SIG-M5 (cell line): ENCODE measurements around the gene CTNNBL1.
"Not testable (repeated sequence)": the region's sequence is repeated elsewhere in the genome, so short reads cannot be mapped to it uniquely, and the experiment has no call there.

ENCODE experiments used
- DNase-seq: peaks from one replicate; lab custom pipeline; 2025; lab: John Stamatoyannopoulos, UW

The CTNNBL1 gene

DNA sequence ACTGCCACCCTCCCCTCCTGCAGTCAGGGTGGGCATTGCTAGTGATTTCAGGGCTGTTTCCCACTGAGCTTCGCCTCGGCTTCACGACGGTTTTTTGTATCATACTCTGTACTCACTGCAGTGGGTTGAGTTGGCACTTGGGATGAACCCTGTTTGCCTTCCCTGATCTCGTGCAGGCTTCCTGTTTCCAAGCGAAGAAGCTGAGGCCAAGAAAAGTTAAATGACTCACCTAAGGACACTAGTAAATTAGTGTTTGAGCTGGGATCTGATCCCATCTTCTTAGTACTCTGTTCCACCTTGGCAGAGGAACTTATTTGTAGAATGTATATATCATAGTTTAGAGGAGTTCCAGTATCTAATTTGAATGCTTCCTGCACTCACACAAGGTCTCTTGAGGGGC, 158.8 kb downstream of the CTNNBL1 start:
- no peak for DNase-seq

DNA sequence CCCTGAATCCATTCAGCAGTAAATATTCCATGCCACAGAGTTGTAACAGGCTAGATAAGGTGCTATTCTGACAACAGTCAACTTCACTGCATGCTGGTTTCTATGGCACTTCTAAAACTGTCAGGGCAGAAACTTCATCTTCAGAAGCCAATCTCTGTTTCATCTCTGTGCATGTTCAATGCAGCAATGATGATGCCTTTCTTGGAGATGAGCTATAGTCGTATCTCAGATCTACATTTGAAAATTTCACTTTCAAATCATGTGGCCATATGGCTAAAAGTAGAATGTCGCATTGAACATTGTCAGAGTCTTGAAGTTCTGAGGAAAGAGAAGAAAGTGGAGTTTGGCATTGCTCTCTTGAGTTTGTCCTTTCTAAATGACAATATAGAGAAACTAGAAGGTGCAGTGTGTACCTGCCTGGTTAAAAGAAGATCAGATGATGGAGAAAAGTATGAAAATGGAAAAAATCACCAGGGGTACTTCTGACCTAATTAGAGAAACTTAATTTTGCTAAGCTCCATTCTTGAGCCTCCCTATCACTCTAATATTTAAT, 160.1 kb downstream of the CTNNBL1 start:
- no peak for DNase-seq

DNA sequence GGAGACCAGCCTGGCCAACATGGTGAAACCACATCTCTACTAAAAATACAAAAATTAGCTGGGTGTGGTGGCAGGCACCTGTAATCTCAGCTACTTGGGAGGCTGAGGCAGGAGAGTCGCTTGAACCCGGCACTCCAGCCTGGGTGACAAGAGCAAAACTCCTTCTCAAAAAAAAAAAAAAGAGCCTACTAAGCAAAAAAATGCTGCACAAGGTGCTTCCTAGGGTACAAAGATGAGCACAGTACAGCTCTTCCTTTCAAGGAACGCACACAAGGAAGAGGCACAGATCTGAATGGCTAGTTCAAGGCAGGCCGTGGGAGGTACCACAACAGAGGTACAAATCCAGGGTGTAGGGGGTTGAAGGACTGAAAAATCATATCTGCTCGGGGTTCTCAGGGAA, 162.2 kb downstream of the CTNNBL1 start:
- not testable (repeated sequence) for DNase-seq

DNA sequence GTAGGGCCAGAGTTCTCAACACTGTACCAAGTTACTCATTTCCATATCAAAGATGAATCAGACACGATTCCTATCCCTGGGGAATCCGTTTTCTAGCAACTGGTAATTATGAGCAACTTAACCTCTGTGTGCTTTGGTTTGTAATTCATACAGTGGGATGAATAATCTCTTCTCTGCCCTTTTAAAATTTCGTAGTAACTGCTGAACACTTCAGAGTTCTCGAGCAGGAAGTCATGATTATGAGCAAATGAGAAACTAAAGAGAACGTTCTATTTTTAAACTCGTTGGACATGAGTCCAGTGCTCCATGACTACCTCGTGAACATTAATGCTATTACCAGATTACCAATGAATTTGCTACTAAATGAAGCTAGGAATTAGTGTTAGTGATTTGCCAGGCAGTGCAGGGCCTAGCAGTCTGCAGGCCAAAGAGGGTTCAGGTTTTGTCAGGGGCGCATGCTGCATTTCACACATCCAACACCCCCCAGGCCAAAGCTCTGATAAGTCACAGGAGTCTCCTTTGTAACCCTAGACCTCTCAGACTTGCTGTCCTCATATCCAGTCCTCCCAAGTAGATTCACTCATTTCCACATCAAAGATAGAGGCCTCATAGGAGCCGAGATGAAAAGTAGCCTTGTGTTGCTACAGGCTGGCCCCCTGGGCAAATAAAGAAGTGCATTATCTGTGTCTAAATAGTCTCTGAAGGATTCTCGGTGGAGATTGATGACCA, 163.3 kb downstream of the CTNNBL1 start:
- DNase-seq, result no peak

DNA sequence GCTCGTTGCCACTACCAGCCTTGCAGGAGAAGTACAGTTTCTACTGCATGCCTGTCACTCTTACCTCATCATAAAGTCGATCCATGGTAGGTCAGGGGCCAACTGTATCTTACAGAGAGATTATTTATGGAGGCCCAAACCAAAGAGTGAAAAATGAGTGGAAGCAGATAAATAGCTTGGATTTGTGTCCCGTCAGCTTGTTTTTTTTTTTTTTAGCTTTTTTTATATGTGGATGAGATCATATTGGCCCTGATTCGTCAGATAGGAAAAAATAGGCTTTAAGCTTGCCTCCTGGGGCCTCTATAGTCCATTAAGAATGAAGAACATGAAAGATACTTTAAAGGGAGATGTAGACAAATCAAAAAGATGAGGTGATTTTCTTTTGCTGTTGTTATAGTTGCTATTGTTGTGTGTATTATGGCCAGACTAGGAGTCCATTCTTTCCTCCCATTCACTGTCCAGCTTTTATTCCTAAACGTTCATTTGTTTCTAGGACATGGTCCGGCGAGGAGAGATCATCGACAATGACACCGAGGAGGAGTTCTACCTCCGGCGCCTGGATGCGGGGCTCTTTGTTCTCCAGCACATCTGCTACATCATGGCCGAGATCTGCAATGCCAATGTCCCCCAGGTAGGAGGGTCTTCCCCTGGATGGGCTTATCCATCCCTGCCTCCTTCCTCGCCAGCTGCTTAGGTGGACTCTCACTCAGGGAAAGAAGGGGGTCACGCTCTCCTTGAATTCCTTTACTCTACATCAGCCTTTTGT, 165.8 kb downstream of the CTNNBL1 start:
- no peak for DNase-seq

DNA sequence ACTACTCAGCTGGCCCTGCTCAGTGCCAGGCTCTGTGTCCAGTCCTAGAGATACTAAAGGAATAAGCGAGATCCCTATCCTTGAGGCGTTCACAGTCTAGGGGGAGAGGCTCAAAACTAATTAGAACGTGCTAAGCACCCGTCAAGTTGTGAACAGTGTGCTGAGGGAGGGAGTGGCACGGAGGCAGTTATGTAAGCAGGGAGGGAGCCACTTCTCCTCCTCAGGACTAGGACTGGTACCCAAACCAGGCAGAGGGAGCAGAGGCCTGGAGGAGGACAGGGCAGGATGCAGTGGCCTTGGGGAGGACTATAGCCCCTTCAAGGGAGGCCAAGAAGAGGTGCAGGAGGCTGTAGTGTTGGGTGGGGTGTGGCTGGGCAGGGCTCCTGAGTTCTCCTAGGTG, 169.5 kb downstream of the CTNNBL1 start:
- no peak for DNase-seq

DNA sequence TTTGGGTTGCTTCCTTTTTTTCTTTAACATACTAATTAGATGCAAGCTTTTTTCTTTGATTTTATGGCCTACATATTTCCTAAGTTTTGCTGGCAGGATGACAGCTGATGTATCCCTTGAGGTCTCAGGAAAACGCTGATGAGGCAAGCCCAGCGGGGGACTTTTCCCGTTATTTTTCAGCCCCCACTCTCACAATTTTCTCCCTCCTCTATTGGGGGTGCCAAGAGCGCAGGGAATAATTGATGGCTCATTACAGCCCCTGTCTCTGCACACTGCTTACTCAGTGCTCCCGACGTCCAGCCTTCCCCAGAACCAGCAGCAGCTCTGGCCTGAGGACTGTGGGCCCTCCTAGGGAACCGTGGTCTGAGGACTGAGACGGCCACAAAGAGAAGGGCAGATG, 170.5 kb downstream of the CTNNBL1 start:
- DNase-seq, result no peak

DNA sequence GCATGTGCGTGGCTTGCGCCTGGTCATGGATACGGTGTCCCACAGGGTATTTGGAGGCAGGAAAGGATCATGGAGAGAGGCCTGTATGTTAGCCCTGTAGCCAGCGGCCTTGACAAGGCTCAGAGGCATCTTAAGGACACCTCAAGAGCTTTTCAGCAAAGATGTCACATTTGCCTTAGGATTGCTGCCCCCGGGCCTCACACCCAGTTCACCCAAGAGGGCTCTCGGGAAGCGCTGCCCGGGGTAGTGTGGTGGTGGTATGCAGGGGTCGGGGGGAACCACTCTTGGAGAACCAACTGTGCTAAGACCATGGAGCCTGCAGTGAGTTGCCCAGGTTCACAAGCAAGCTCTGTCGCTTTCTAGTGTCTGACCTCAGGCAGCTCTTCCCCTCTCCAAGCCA, 172.2 kb downstream of the CTNNBL1 start:
- DNase-seq, result no peak

DNA sequence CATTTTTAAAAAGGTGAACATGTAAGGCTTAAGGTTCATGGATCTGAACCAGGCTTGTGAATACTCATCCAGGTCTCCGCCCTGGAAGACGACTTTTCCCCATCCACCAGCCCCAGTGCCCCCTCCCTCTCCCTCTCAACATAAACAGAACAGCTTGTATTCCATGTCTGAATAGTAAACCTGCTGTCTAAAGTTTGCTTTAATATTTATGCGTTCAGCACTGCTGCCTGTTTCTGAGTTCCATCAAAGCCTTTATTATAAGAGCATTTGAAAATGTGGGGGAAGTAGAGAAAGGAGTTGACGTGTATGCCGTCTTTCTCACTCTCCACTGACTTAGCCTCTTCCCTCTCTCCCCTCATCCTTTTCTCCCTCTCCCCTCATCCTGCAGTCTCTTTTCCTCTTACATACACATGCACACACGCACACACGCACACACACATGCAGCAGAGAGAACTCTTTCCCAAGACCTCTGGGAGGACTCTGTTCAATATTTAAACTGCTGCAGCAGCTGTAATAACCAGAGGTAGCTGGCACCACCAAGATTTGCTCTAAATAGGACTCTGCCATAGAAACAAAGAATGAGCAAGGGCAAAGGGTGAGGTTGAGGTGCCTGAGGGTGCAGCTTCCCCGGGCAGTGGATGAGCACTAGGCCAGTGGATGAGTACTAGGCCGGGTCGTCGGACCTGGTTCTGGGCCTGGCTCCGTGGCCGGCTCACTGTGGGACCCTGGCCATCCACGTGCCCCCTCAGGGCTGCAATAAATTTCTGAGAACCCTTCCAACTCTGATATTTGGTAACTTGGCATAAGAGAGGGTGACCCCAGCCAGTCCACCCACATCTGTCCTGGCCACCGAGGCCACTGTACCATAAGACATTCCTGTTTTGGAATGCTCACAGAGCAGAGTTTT, 173.7 kb downstream of the CTNNBL1 start:
- DNase-seq, result no peak

DNA sequence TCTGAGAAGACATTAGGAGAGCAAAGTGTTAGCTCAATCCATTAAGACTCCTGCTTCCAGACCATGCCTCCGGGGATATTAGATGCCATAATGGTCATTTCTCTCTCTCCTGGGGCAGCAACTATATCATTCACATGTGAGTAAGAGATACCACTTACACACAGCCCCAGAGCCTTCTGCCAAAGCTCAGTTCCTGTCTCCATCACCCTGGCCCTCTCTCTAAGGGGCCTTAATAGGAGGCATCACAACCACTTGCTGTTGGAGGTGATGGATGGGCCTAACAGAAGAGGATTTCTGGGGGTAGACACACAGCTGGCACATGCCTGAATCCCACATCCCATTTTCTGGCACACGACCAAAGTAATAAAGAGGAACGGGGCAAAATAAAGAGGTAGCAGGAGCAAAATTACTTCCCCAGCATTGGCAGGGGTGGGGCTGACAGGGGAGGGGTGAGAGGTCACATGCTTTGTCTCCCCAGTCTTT, 175.1 kb downstream of the CTNNBL1 start:
- DNase-seq, result no peak

DNA sequence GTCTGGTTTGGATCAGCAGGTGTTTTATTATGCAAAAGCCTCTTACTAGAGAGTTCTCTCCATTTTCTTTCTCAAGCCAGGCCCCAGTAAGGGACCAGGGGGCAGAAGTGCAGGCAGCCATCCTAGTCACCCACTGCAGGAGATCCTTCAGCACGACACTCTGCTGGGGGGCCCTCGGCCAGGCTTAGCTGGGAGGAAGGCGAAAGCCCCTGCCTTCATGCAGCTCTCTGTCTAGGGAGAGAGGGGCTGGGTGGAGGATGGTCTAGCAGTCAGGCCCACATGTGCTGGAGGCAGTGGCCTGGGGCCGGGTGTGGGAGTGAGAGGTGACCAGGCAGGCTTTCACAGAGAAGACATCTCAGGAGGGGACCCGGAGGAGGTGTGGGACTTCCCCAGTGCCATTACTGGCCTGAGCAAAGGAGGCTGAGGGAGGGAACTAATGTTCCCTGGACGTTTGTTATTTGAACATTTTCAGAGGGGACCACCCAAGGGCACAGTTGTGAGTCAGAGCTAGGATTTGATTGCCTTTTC, 175.6 kb downstream of the CTNNBL1 start:
- DNase-seq, result no peak

DNA sequence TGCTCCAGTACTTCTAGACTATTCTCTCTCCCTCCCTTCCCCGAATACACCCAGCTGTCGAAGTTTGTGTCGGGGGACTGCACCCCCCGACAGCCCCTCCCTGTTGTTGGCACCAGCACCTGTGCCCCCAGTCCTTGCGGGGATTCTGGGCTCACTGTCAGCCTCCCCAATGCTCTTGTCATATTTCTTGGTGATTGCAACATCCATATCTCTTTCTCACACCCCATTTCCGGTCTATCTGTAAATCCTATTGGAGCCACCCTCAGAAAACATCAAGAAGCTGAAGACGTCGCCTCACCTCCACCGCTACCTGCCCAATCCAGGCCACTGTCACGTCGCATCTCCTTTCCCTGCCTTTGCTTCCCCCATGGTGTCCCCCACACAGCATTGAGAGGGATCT, 176.5 kb downstream of the CTNNBL1 start:
- DNase-seq, result no peak

DNA sequence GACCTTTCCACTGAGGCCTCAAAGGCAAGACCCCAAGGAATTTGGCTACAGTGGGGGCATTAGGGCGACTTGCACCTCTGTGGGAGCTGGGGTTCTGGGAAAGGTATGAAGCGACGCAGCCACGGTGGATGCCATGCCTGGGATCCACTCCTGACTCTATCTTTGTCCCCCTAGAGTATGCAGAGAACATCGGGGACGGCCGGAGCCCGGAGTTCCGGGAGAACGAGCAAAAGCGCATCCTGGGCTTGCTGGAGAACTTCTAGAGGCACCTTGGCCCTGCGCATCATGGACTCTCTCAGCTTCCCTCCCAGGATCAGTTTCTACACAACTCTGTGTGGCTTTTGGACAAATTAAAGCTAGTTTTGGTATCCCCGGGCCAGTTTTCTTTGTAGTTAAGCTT, 177.9 kb downstream of the CTNNBL1 start:
- DNase-seq, result no peak

DNA sequence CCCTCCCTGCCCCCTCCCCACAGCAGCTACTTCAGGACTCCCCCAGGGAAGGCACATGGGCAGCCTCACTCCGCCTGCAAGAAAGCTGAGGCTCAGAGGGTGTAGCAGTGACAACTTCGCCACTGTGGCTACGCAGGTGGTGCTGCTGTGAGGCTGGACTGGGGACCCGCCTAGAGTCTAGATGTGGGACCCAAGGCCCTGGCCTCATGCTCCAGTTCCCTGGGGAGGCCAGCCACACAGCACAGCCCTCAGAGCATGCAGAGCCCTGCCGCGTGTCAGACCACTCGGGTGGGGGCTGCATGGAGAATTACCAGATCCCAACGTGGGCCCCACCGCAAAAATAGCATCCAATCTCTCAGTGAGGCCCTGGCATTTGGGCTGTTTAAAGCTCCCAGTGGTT, 178.3 kb downstream of the CTNNBL1 start:
- DNase-seq, result no peak

DNA sequence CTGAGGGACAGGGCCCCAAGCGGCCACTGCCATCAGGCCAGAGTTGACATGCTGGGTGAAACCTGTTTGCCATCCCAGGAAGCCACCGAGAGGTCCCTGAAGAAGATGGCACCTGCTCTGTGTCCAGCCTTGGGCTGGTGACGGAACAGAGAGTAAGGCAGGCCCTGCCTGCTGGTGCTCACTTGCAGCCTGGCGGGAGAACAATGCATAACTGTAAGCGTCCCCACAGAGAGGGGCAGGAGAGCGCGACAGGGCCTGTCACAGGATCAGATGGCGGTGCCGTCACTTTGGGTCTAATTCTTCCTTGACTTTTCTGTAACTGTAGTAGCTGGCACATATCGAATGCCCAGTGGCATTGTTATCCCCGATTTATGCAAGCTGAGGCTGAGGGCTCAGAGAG, 180.1 kb downstream of the CTNNBL1 start:
- DNase-seq, result no peak

DNA sequence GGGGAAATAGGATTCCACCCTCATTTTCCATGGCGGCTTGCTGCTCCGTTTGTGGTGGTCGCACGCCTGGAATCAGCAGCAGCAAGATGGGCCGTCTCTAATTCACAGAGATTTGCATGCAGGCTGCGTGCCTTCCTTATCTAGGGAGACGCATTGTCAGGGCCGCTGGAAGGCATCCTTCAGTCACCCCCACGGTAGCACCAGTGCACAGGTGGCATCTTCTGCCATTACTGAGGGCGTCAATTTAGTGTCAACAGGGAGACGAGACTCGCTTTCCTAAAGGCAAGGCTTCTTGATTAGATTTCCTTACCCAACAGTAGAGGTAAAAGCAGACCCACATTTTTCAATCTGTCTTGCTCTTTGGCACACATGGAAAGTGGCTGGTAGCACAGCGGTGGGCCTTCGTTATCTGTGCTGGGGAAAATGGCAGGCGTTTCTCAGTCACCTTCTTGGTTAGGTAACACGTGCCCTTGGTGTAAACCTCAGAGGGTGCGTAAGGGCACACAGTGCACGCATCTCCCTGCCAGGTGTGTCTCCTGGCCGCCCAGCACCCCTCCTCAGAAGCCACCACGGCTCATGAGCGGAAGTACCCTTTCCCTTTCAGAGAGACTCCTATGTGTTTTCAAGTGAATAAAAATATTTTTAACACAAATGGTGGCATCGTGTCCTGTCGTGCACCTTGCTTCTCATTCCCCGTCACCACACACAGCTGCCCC, 181.8 kb downstream of the CTNNBL1 start:
- DNase-seq, result no peak

DNA sequence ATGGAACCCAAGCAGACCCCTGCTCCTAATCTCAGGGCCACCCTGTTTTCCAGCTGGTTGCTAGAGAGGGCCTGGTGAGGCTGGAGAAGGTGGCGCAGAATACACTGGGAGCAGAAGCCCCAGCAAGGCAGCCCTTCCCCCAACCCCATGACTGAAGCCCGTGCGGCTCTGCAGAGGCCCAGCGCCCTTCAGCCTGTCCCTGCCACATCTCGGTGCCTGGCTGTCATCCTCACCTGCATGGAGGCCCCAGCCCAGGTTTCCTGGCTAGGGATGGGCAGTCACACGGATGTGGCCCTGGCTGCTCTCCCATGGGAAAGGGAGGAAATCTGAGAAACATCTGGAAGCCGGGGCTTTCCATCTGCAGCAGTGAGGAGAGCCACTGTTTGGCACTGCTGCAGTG, 183.0 kb downstream of the CTNNBL1 start:
- no peak for DNase-seq

DNA sequence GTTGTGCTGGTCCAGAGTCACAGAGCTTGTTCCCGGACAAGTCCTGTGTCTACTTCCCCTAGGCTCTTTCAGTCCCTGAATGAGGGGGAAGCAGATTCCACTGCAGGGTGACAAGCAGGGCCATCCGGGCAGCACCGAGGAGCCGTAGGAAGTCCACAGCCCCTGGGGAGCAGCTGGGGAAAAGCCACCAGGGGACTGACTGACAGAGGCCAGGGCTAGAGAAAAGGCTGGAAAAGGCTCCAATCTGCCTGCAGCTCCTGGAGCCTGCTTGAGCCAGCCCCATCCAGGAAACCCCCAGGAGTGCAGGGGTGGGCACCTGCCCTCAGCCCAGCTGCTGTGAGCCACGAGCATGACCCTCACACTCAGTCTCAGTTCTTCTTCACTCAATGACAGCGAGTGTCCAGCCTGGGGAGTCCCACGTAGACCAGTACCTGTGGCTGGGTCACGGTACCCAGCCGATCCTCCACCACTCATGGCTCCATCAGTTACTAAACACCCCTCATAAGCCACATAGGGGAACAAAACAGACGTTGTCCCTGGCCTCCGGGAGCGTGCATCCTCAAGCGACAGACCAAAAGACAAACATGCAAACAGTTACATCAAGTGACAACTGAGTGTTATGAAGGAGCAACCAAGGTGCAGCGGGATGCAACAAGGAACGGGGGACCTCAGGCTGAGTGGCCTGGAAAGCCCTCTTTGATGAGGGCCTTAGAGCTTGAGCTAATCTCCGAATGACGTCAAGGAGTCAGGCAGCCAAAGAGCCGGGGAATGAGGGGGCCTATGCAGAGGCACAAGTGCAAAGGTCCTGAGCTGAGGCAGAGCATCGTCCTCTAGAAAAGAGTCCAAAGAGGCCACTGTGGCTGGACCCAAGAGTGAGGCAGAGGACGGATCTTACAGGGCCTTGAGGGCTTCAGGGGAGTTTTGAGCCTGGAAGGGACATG, 184.3 kb downstream of the CTNNBL1 start:
- DNase-seq, result no peak

DNA sequence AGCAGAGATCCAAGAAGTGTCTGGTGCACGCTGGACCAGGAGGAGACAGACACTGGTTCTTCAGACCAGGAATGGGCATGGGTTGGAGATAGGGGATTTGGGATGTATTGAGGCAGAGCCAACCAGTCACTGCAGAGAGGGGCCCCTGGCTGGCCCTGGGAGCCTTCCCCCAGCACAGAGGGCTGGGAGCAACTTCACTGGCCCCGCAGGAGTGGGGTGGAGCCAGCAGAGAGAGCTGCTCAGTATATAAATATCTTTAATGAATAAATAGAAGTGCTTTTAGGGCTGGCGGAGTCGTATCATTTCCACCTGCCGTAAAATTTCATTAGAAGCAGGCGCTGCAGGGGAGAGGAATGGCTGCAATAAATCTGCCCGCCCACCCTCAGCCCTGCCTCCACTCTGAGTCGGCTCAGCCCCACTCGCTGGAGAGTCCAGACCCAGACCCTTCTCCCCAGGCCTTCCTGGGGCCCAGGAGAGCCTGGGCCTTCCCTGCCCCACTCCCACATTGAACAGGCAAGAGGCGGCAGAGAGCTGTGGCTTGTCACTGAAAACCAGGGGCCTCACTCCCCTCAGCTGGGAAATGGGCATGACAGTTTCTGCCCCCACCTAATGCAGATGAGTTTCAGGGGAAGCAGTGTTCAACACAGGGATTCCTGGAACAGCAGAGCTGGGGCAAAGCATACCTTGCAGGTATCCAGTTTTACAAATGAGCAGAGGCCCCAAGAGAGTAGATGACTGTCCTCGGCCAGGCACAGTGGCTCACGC, 185.2 kb downstream of the CTNNBL1 start:
- no peak for DNase-seq
